Psoas muscle (tissue), 8 donors: ENCODE measurements around the gene CCDC188. TPM values are rescaled to one million over a fixed set of nuclear protein-coding genes. Genes with fewer than 3 reads are reported as not detected.

Experiments
- ATAC-seq, 4 donors: fragments of 200-7000 bp; cut with Tn5 transposase; one replicate each; pipeline ENCODE4 v1.9.1; 2020; ENCODE audit warnings: moderate library complexity in 3 of 4, mild to moderate bottlenecking in 2 of 4
- DNase-seq, 2 donors: peaks; one replicate each; pipeline ENCODE4 v3.0.0-alpha.2; 2020
- H3K27ac ChIP-seq: fragments of 200-600 bp; one replicate; pipeline ENCODE4 v1.8.0; 2022
- H3K27me3 ChIP-seq, 3 donors: fragments of 200-600 bp in 1 of 3; one replicate each; pipeline versions ENCODE4 v1.6.1 to v1.8.0; 2013 to 2022; ENCODE audit warnings: low read length in 2 of 3, mild to moderate bottlenecking in 2 of 3, moderate library complexity in 1 of 3; ENCODE audit not compliant: insufficient read depth in 3 of 3
- H3K36me3 ChIP-seq, 2 donors: fragments of 200-600 bp in 1 of 2; one replicate each; pipeline versions ENCODE4 v1.6.1 to v1.8.0; 2013 to 2022; ENCODE audit warnings: low read depth in 1 of 2, mild to moderate bottlenecking in 1 of 2, moderate library complexity in 1 of 2; ENCODE audit not compliant: insufficient read depth in 1 of 2
- H3K4me1 ChIP-seq: fragments of 200-600 bp; one replicate; pipeline ENCODE4 v1.8.0; 2022
- H3K4me3 ChIP-seq: fragments of 200-600 bp; one replicate; pipeline ENCODE4 v1.8.0; 2022; ENCODE audit warnings: mild to moderate bottlenecking
- H3K9me3 ChIP-seq: fragments of 200-600 bp; one replicate; pipeline ENCODE4 v1.8.0; 2022
- WGBS, 3 donors: extraction: QIAGEN DNeasy Blood & Tissue Kit; methylation state at CpG; one replicate each; pipeline versions ENCODE4 v1.1.6 to v1.1.7; 2013; 5-methylcytosine and 5-hydroxymethylcytosine counted together
- intact Hi-C, 2 donors: fragments of 100-400 bp; cut with DNase I; formaldehyde crosslinking; loops; one replicate each; pipeline versions ENCODE4 v1.11.0 to v1.14.2; 2022
- polyA plus RNA-seq, 3 donors: library from polyadenylated mRNA; stranded (reverse); fragments of 200-250 nt; gene quantifications; one replicate each; pipeline ENCODE4 v1.2.3, GENCODE V29; 2013
- total RNA-seq, 4 donors: library from RNA; stranded (reverse); fragmentation: NEBNext Ultra II Directional in 2 of 4; extraction: Animal tissue kit (Norgen Biotek cat#: 25700) in 2 of 4; gene quantifications; one replicate each; pipeline versions ENCODE4 v1.2.1 to v1.2.4, GENCODE V29; 2021 to 2023
- TF ChIP-seq, protein P1 (sequence below): fragments of 200-600 bp; IDR thresholded peaks from one replicate; pipeline ENCODE4 v1.8.0; 2022; ENCODE audit warnings: antibody characterized with exemption
- donor health status: healthy with polysubstance abuse.
- donor health status: DM: no; HTN: no; CAD: no; lungs with moderate emphysema.
- donor health status: Bipolar disorder and iron deficiency.
- donor health status: healthy.
- donor health status: DM: yes; HTN: yes; CAD: no.
- donor health status: DM: no; HTN: no; CAD: no.
- donor health status: DM: no; HTN: no; CAD: no.
- donor health status: DM: yes; HTN: yes; CAD: no.

CCDC188 gene
- total and polyA plus RNA-seq, 7 donors, result 0.09 to 0.38 (median 0.17) TPM; not detected in 2

DNA sequence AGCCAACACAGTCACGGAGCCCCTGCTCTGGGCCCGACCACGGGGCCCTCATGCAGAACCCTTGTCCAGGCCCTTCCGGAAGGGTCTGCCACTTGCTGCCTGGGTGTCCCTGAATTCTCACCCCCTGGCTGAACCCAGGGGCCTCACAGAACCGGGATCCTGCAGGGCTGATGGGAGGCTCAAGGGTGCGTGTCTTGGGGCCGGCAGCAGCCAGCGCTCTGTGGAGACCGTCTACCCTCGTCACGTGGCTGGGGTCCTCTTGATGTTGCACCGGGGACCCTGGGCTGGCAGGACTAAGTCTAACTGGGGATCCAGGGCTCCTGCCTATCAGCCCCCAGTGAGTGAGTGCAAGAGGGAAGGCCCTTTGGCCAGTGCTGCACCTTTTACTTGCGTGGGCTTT, 19.3 kb upstream of the CCDC188 start:
- intact Hi-C loops, result no loop called here
- no peak for DNase-seq
- H3K36me3 ChIP-seq, result no peaks in the 10 kb centered on the region
- WGBS, 3 donors, result 87 to 95% (median 90%) methylated on average over 13 of the region's 13 CpGs
- no peak for ATAC-seq
- no peaks in the 10 kb centered on the region for H3K9me3 ChIP-seq
- H3K4me3 ChIP-seq, result no peak overlapping the region
- TF ChIP-seq, protein P1, sequence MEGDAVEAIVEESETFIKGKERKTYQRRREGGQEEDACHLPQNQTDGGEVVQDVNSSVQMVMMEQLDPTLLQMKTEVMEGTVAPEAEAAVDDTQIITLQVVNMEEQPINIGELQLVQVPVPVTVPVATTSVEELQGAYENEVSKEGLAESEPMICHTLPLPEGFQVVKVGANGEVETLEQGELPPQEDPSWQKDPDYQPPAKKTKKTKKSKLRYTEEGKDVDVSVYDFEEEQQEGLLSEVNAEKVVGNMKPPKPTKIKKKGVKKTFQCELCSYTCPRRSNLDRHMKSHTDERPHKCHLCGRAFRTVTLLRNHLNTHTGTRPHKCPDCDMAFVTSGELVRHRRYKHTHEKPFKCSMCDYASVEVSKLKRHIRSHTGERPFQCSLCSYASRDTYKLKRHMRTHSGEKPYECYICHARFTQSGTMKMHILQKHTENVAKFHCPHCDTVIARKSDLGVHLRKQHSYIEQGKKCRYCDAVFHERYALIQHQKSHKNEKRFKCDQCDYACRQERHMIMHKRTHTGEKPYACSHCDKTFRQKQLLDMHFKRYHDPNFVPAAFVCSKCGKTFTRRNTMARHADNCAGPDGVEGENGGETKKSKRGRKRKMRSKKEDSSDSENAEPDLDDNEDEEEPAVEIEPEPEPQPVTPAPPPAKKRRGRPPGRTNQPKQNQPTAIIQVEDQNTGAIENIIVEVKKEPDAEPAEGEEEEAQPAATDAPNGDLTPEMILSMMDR, result no peak
- no peaks in the 10 kb centered on the region for H3K4me1 ChIP-seq
- no peak overlapping the region for H3K27ac ChIP-seq
- H3K27me3 ChIP-seq, result no peaks in the 10 kb centered on the region

DNA sequence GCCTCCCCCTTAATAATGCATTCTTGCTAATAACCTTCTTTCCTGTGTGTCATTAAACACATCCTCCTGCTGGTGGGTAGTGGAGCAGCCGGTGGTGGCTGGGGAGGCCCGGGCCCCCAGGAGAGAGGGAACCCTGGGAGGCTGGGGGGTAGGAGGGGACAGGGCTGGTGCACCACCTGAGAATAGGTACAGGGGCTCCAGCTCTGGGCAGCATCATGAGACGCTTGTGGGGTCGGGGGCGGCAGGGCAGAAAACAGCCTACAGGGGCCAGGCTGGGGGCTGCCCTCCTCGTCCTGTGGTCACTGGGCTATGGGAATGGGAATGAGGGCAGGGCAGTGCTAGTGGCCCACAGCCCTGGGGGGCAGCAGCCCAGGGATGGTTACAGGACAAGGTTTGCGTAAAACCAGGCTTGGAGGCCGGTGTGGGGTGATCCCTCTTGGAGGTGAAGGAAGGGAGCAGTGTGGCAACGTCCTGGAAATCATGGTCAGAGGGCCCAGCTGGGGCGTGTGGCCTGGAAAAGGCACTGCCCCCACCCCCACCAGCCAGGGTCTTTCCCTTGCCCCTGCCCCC, 18.5 kb upstream of the CCDC188 start:
- TF ChIP-seq, protein P1, result no peak
- ATAC-seq (no peak), DNase-seq (no peak)
- Histone ChIP-seq H3K4me1 (no peaks in the 10 kb centered on the region), H3K4me3 (no peak overlapping the region), H3K27me3 (no peaks in the 10 kb centered on the region), H3K36me3 (no peaks in the 10 kb centered on the region), H3K9me3 (no peaks in the 10 kb centered on the region), H3K27ac (no peak overlapping the region)
- WGBS, 3 donors, result 82 to 89% (median 84%) methylated on average over 10 of the region's 10 CpGs
- intact Hi-C loops, result loop anchor here in 1 of 2 donors (5.0 kb wide), 1 partner anchor 93 kb away; no protein-coding TSS in a partner anchor

DNA sequence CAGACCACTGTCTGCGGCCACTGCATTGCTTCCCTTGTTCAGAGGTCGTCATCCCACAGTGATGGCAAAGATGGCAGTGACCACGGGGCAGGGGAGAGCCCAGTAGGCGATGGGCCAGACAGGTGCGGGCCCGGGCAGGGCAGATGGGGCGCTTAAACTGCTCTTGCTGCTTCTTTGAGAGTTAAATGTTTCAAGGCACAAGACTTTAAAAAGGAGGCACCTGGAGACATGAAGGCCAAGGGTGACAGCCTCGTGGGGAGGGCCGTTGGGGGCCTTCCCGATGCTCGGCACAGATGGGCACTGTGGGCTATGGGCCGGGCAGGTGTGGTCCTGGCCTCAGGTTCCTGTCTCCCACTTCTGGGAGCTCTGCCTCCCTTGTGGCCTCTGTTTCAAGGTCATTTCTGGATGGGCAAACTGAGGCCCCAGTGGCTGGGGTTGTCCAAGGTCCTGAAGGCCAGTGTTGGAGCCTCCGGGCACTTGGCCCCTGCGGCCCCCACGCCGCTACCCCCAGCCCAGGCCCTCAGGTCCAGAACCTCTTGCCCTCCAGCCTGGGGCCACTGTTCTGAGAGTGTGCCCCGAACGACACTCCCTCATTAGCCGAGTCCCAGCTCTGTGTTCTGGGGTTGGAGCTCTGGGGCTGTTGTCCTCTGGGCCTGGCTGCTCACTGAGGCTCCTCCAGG, 16.9 kb upstream of the CCDC188 start:
- WGBS, 3 donors, result 77 to 85% (median 80%) methylated on average over 19 of the region's 19 CpGs
- no peaks in the 10 kb centered on the region for H3K4me1 ChIP-seq
- H3K27ac ChIP-seq, result no peak overlapping the region
- ATAC-seq (no peak), DNase-seq (no peak)
- H3K36me3 ChIP-seq, result no peaks in the 10 kb centered on the region
- H3K27me3 ChIP-seq, result no peaks in the 10 kb centered on the region
- H3K9me3 ChIP-seq, result no peaks in the 10 kb centered on the region
- H3K4me3 ChIP-seq, result no peak overlapping the region
- intact Hi-C loops, result loop anchor here in 1 of 2 donors (5.0 kb wide), 1 partner anchor 95 kb away; no protein-coding TSS in a partner anchor
- TF ChIP-seq, protein P1, result no peak

DNA sequence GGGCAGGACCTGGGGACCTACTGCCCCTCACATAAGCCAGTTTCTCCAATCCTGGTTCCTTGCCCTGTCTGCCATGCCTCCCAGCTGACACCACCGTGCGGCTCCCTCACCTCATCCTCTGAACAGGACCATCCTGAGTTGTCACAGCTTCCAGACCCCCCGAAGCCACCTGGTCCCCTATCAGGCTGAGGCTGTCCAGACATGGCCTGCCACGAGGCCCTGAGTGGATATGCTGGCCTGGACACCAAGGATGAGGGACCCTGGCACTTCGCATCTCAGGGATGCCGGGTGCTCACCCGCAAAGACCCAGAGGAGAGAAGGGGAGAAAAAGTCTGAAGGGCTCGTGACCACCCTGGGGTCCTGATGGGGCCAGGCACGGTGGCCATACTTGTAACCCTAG, 15.8 kb upstream of the CCDC188 start:
- intact Hi-C loops, result loop anchor here in 1 of 2 donors (5.0 kb wide), 1 partner anchor 96 kb away; no protein-coding TSS in a partner anchor
- ATAC-seq (no peak), DNase-seq (no peak)
- Histone ChIP-seq H3K9me3 (no peaks in the 10 kb centered on the region), H3K36me3 (no peaks in the 10 kb centered on the region), H3K27me3 (no peaks in the 10 kb centered on the region), H3K27ac (no peak overlapping the region), H3K4me1 (no peaks in the 10 kb centered on the region), H3K4me3 (no peak overlapping the region)
- 88 to 92% (median 89%) methylated on average over 9 of the region's 9 CpGs for WGBS, 3 donors
- TF ChIP-seq, protein P1, result no peak
